PC-3 (cell line): ENCODE results near the gene FBLN5. TPM values are rescaled to one million over a fixed set of nuclear protein-coding genes. Genes with fewer than 3 reads are reported as not detected.

Experiments used
- ATAC-seq: fragments of 200-7000 bp; cut with Tn5 transposase; 2 replicates; pipeline ENCODE4 v1.9.1; 2020; ENCODE audit warnings: mild to moderate bottlenecking, moderate library complexity
- BruUV-seq: library from RNA; stranded (reverse); fragments of 400-500 nt; replicated peaks from 2 replicates; lab custom pipeline; 2021; lab: Mats Ljungman, UMichigan
- CTCF ChIA-PET: fragments of 300-600 bp; sonication (Branson Sonifier 250); formaldehyde crosslinking; loops from one replicate; lab custom pipeline; 2022; ENCODE audit warnings: antibody characterized with exemption; lab: Charles Lee
- POLR2A ChIA-PET: fragments of 300-600 bp; sonication (Branson Sonifier 250); formaldehyde crosslinking; loops from one replicate; lab custom pipeline; 2022; ENCODE audit warnings: antibody characterized with exemption; ENCODE audit not compliant: unreplicated experiment; lab: Charles Lee
- DNase-seq: peaks from one replicate; pipeline ENCODE4 v3.0.0-alpha.2; 2015
- H2AFZ ChIP-seq: fragments of 300-600 bp; sonication (generic); 2 replicates; pipeline ENCODE4 v1.6.0; 2016; ENCODE audit warnings: antibody characterized with exemption, low read length
- H3F3A ChIP-seq: fragments of 300-600 bp; sonication (generic); one replicate; pipeline ENCODE4 v1.6.0; 2017; ENCODE audit warnings: antibody characterized with exemption, low read length, control low read depth, mild to moderate bottlenecking; ENCODE audit not compliant: unreplicated experiment
- H3K27ac ChIP-seq: fragments of 300-600 bp; sonication (generic); 2 replicates; pipeline ENCODE4 v1.5.1; 2016; ENCODE audit warnings: mild to moderate bottlenecking, low read length
- H3K27me3 ChIP-seq: fragments of 300-600 bp; sonication (generic); 2 replicates; pipeline ENCODE4 v1.6.1; 2016; ENCODE audit warnings: low read length, mixed read lengths
- H3K36me3 ChIP-seq: fragments of 300-600 bp; sonication (generic); 2 replicates; pipeline ENCODE4 v1.6.1; 2016; ENCODE audit warnings: low read depth, mixed run types, low read length, mixed read lengths
- H3K4me1 ChIP-seq: fragments of 300-600 bp; sonication (generic); 2 replicates; pipeline ENCODE4 v1.5.1; 2016; ENCODE audit warnings: low read length; ENCODE audit not compliant: insufficient read depth
- H3K4me2 ChIP-seq: fragments of 300-600 bp; sonication (generic); 2 replicates; pipeline ENCODE4 v1.6.0; 2016; ENCODE audit warnings: low read length
- H3K4me3 ChIP-seq: fragments of 300-600 bp; sonication (generic); 2 replicates; pipeline ENCODE4 v1.5.1; 2016; ENCODE audit warnings: mild to moderate bottlenecking, low read length, mixed read lengths
- H3K79me2 ChIP-seq: fragments of 300-600 bp; sonication (generic); 2 replicates; pipeline ENCODE4 v1.6.1; 2017; ENCODE audit warnings: low read length, mixed read lengths
- H3K9ac ChIP-seq: fragments of 300-600 bp; sonication (generic); 2 replicates; pipeline ENCODE4 v1.6.0; 2016; ENCODE audit warnings: mild to moderate bottlenecking, low read length
- H3K9me2 ChIP-seq: fragments of 300-600 bp; sonication (generic); replicated peaks from 2 replicates; pipeline ENCODE4 v1.6.1; 2016; ENCODE audit warnings: mixed run types, low read length, mixed read lengths
- H3K9me3 ChIP-seq: fragments of 300-600 bp; sonication (generic); 2 replicates; pipeline ENCODE4 v1.6.1; 2016; ENCODE audit warnings: low read length, mixed read lengths
- H4K20me1 ChIP-seq: fragments of 300-600 bp; sonication (generic); 2 replicates; pipeline ENCODE4 v1.6.1; 2016; ENCODE audit warnings: low read length, mixed read lengths
- EZH2 ChIP-seq: fragments of 300-600 bp; sonication (generic); IDR thresholded peaks from one replicate; pipeline ENCODE4 v1.6.1; 2017; ENCODE audit warnings: antibody characterized with exemption, mild to moderate bottlenecking, low read length; ENCODE audit not compliant: unreplicated experiment
- EZH2phosphoT487 ChIP-seq: fragments of 300-600 bp; sonication (generic); IDR thresholded peaks from 2 replicates; pipeline ENCODE4 v1.6.1; 2018; ENCODE audit warnings: mild to moderate bottlenecking, antibody characterized with exemption, low read length, borderline replicate concordance
- intact Hi-C: fragments of 100-400 bp; cut with micrococcal nuclease; formaldehyde crosslinking; loops from 2 replicates; pipeline ENCODE4 v1.9.0; 2023
- total RNA-seq: library from RNA; depleted of rRNA; stranded (reverse); fragments of >200 nt; gene quantifications from 2 replicates; pipeline ENCODE4 v1.2.3, GENCODE V29; 2014
- TF ChIP-seq, protein P1 (sequence below): fragments of 300-600 bp; sonication (generic); conservative IDR thresholded peaks from 2 replicates; pipeline ENCODE4 v1.5.1; 2017; ENCODE audit warnings: antibody characterized with exemption, low read depth, mild to moderate bottlenecking, low read length

Gene FBLN5
- total RNA-seq, 1 experiment from 2014 or later, result 0.58 TPM

- no TSS peak for BruUV-seq
- H3K27ac ChIP-seq, result no peak overlapping the region
- H3K4me2 ChIP-seq, result no peak overlapping the region
- H3K27me3 ChIP-seq, result peaks cover 6% of the 10 kb centered on the region; the same call in 1 of the 2 replicates
- H3K4me3 ChIP-seq, result no peak overlapping the region
- no peaks in the 10 kb centered on the region for H3K36me3 ChIP-seq
- no peak overlapping the region for H3K9ac ChIP-seq
- H4K20me1 ChIP-seq, result no peaks in the 10 kb centered on the region
- intact Hi-C loops, result no loop called here
- H3K9me3 ChIP-seq, result no peaks in the 10 kb centered on the region
- H3K4me1 ChIP-seq, result no peaks in the 10 kb centered on the region
- no peaks in the 10 kb centered on the region for H3K9me2 ChIP-seq
- ChIA-PET POLR2A (no interaction called here), CTCF (no interaction called here)
- H2AFZ ChIP-seq, result no peak overlapping the region
- no peaks in the 10 kb centered on the region for H3K79me2 ChIP-seq
- H3F3A ChIP-seq, result no peaks in the 10 kb centered on the region
- no peak for TF ChIP-seq EZH2
- ATAC-seq, result no peak
- DNase-seq, result no peak
These were observed 45.2 kb downstream of the FBLN5 start for GRCh38 chr14:91902336-91902735.

DNA sequence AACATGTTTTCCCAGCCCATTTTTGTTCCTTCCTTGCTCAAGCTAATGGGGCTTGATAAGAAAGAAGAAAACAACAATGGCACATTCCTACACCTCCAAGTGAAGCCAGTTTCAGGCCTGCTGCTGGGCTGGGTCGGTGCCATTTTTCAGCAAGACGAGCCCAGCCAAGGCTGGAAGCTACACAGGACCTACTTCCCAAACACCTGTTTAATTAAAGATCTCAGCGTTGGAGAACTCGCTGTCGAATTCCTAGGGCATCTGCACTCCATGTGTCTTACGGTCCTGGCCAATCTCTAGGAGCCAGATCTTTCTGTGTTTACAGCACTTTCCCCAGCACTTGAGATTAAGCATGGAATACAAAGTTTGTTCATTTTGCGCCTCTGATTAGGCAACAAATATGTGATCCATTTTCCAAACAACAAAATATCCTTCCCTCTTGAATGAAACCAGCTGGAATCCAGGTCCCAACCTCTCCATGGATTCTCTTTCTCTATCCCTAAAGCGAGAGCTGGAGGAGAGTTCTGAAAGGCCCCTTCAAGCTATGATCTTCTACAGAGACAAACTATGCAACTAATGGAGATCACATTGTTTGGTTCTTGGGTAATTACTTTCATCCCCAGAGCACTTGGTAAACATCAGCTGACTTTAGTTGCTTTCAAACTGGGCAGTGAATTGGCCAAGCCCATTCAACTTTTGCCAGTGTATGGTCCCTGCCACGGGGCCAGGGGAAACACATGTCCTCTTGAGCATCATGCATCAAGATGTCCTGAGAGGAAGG is 45.9 kb downstream of the FBLN5 start:
- DNase-seq, result no peak
- Histone ChIP-seq H2AFZ (no peak overlapping the region), H3K4me3 (no peak overlapping the region), H3K9me3 (no peaks in the 10 kb centered on the region), H3K9me2 (no peaks in the 10 kb centered on the region), H3K27ac (no peak overlapping the region), H3K79me2 (no peaks in the 10 kb centered on the region), H3K4me1 (no peaks in the 10 kb centered on the region), H3K27me3 (peaks cover 6% of the 10 kb centered on the region; the same call in 1 of the 2 replicates), H3K9ac (no peak overlapping the region), H3K4me2 (no peak overlapping the region), H3K36me3 (no peaks in the 10 kb centered on the region), H4K20me1 (no peaks in the 10 kb centered on the region), H3F3A (no peaks in the 10 kb centered on the region)
- intact Hi-C loops, result no loop called here
- TF ChIP-seq, protein P1, sequence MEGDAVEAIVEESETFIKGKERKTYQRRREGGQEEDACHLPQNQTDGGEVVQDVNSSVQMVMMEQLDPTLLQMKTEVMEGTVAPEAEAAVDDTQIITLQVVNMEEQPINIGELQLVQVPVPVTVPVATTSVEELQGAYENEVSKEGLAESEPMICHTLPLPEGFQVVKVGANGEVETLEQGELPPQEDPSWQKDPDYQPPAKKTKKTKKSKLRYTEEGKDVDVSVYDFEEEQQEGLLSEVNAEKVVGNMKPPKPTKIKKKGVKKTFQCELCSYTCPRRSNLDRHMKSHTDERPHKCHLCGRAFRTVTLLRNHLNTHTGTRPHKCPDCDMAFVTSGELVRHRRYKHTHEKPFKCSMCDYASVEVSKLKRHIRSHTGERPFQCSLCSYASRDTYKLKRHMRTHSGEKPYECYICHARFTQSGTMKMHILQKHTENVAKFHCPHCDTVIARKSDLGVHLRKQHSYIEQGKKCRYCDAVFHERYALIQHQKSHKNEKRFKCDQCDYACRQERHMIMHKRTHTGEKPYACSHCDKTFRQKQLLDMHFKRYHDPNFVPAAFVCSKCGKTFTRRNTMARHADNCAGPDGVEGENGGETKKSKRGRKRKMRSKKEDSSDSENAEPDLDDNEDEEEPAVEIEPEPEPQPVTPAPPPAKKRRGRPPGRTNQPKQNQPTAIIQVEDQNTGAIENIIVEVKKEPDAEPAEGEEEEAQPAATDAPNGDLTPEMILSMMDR, result no peak
- ChIA-PET POLR2A (no interaction called here), CTCF (no interaction called here)
- ATAC-seq, result no peak
- BruUV-seq, result no TSS peak

DNA sequence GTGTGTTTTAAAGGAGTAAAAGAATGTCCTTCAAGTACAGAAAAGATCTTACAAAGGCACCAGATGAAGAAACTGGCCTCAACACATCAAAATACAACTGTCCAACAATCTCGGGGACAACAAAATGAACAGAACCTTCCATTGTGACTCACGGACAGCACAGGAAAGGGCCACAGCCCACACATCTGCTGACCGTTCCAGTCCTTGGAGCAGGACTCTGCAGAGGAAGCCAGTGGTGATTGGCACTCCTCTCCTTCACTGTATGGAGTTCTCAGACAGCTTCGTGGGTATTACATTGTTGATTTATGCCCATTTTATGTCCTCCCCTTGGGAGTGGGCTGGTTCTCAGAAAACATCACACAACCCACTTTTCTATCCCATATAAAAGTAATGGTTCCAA is 47.7 kb downstream of the FBLN5 start:
- intact Hi-C loops, result no loop called here
- H3K9ac ChIP-seq, result no peak overlapping the region
- TF ChIP-seq EZH2phosphoT487 (no peak), EZH2 (no peak)
- TF ChIP-seq, protein P1, result no peak
- no peaks in the 10 kb centered on the region for H4K20me1 ChIP-seq
- no peaks in the 10 kb centered on the region for H3K9me2 ChIP-seq
- no peaks in the 10 kb centered on the region for H3K9me3 ChIP-seq
- no TSS peak for BruUV-seq
- ChIA-PET POLR2A (no interaction called here), CTCF (no interaction called here)
- H3K4me2 ChIP-seq, result no peak overlapping the region
- H2AFZ ChIP-seq, result peak overlapping the region; percentile 21; the same call in 1 of the 2 replicates
- H3K4me3 ChIP-seq, result no peak overlapping the region
- no peaks in the 10 kb centered on the region for H3F3A ChIP-seq
- H3K4me1 ChIP-seq, result no peaks in the 10 kb centered on the region
- H3K79me2 ChIP-seq, result no peaks in the 10 kb centered on the region
- H3K36me3 ChIP-seq, result no peaks in the 10 kb centered on the region
- DNase-seq (no peak), ATAC-seq (no peak)
- H3K27me3 ChIP-seq, result peaks cover 6% of the 10 kb centered on the region; the same call in 1 of the 2 replicates
- H3K27ac ChIP-seq, result no peak overlapping the region
